Measurements from ENCODE around the gene STX18.

GRCh38 chr4:4410271-4410670 lies 131.6 kb downstream of the STX18 start:
- no peak for TF ChIP-seq CTCF (IDR thresholded peaks at IDR 0.05; ENCODE audit: borderline replicate concordance, extremely low read depth, low read length, poor library complexity, severe bottlenecking)
- no peak for TF ChIP-seq EZH2 (IDR thresholded peaks at IDR 0.05; ENCODE audit: borderline replicate concordance, low read depth, low read length, severe bottlenecking)

Data from DND-41 (cell line).